Gastrocnemius medialis (tissue), 4 donors: ENCODE data around the gene COG7. TPM values are rescaled to one million over a fixed set of nuclear protein-coding genes. Genes with fewer than 3 reads are reported as not detected.

Experiments used
- ATAC-seq, 2 donors: fragments of 150-250 bp; one replicate each; pipeline ENCODE4 v1.9.1; 2016
- DNase-seq, 2 donors: peaks; one replicate each; pipeline ENCODE4 v3.0.0-alpha.2; 2019
- H3K27ac ChIP-seq, 4 donors: fragments of 200-600 bp; sonication (generic); 1 replicate in 1 of 4; 2 replicates in 3 of 4; pipeline ENCODE4 v1.5.1; 2016 to 2018; ENCODE audit warnings: mild to moderate bottlenecking in 2 of 4, moderate library complexity in 1 of 4
- H3K27me3 ChIP-seq, 3 donors: fragments of 200-600 bp; sonication (generic) in 2 of 3; 1 replicate in 1 of 3; 2 replicates in 2 of 3; pipeline versions ENCODE4 v1.5.1 to v1.6.0; 2016 to 2019; ENCODE audit warnings: mild to moderate bottlenecking in 1 of 3, moderate library complexity in 1 of 3
- H3K36me3 ChIP-seq, 2 donors: fragments of 200-600 bp; sonication (generic) in 1 of 2; one replicate each; pipeline ENCODE4 v1.5.1; 2017 to 2018
- H3K4me1 ChIP-seq, 2 donors: fragments of 200-600 bp; sonication (generic) in 1 of 2; one replicate each; pipeline ENCODE4 v1.5.1; 2016 to 2017; ENCODE audit warnings: mild to moderate bottlenecking in 2 of 2
- H3K4me3 ChIP-seq, 4 donors: fragments of 200-600 bp; sonication (generic) in 3 of 4; 1 replicate in 1 of 4; 2 replicates in 3 of 4; pipeline ENCODE4 v1.5.1; 2016 to 2019; ENCODE audit warnings: mild to moderate bottlenecking in 2 of 4
- H3K9me3 ChIP-seq, 3 donors: fragments of 200-600 bp; sonication (generic) in 2 of 3; 1 replicate in 1 of 3; 2 replicates in 2 of 3; pipeline ENCODE4 v1.5.1; 2016 to 2019
- CTCF ChIP-seq, 5 experiments: fragments of 450-650 bp in 3 of 5; fragments of 200-600 bp in 2 of 5; sonication (generic) in 2 of 5; IDR thresholded peaks in 4 of 5; conservative IDR thresholded peaks in 1 of 5; 1 replicate in 4 of 5; 2 replicates in 1 of 5; pipeline ENCODE4 v1.5.1; 2016 to 2019; ENCODE audit warnings: antibody characterized with exemption in 5 of 5, mild to moderate bottlenecking in 3 of 5, moderate library complexity in 3 of 5
- POLR2A ChIP-seq, 2 donors: fragments of 450-650 bp; IDR thresholded peaks; one replicate each; pipeline ENCODE4 v1.6.1; 2017; ENCODE audit warnings: antibody characterized with exemption in 2 of 2, mild to moderate bottlenecking in 2 of 2, moderate library complexity in 2 of 2
- in situ Hi-C, 4 donors: fragments of 200-750 bp; cut with MboI; loops; one replicate each; pipeline versions ENCODE4 v1.15.0 to v1.8.0; 2017; ENCODE audit warnings: low sequenced_read_pairs in 4 of 4
- intact Hi-C: fragments of 100-400 bp; cut with DNase I; formaldehyde crosslinking; loops from one replicate; pipeline ENCODE4 v1.15.1; 2023; ENCODE audit warnings: low total_unique reads
- total RNA-seq, 4 donors: library from RNA; depleted of rRNA; stranded (reverse); fragments of >200 nt; gene quantifications; one replicate each; pipeline versions ENCODE4 v1.1.0 to v1.2.3, GENCODE V29; 2016

Gene COG7
- total RNA-seq, 4 donors from 2014 or later, result 6.6 to 12.9 (median 7.1) TPM

- Histone ChIP-seq H3K4me3 (no peak overlapping the region), H3K27me3 (no peaks in the 10 kb centered on the region), H3K36me3 (no peaks in the 10 kb centered on the region), H3K27ac (no peak overlapping the region), H3K4me1 (no peaks in the 10 kb centered on the region), H3K9me3 (no peaks in the 10 kb centered on the region)
- no peak for TF ChIP-seq POLR2A (IDR thresholded peaks at IDR 0.05)
- TF ChIP-seq CTCF (IDR thresholded peaks at IDR 0.05 in 4 of 5, conservative IDR thresholded peaks at IDR 0.05 in 1 of 5), result no peak
- in situ Hi-C loops, result no loop called here
- DNase-seq (no peak), ATAC-seq (no peak)
- intact Hi-C loops, result no loop called here
These were observed 110.8 kb downstream of the COG7 start for GRCh38 chr16:23342083-23342640.

GRCh38 chr16:23339787-23340186 is 113.2 kb downstream of the COG7 start:
- Histone ChIP-seq H3K27me3 (no peaks in the 10 kb centered on the region), H3K9me3 (no peaks in the 10 kb centered on the region), H3K4me1 (no peaks in the 10 kb centered on the region), H3K4me3 (no peak overlapping the region), H3K27ac (no peak overlapping the region), H3K36me3 (no peaks in the 10 kb centered on the region)
- in situ Hi-C loops, result no loop called here
- ATAC-seq, result no peak
- no peak for TF ChIP-seq POLR2A (IDR thresholded peaks at IDR 0.05)
- no peak for TF ChIP-seq CTCF (IDR thresholded peaks at IDR 0.05 in 4 of 5, conservative IDR thresholded peaks at IDR 0.05 in 1 of 5)
- intact Hi-C loops, result no loop called here
- DNase-seq, result no peak

Other genes starting within 250 kb of the COG7 start
- 1 to 10 TPM in 2 of 4 donors, under 1 TPM in 2; 0.81 to 2.3 (median 0.99) TPM for gene SCNN1B, start 150.9 kb downstream of the COG7 start, total RNA-seq
- gene GGA2, start 57.3 kb upstream of the COG7 start, total RNA-seq, result 10 to 100 TPM; 31.0 to 79.9 (median 48.8) TPM
- gene EARS2, start 104.2 kb upstream of the COG7 start, total RNA-seq, result 10 to 100 TPM in 3 of 4 donors, 1 to 10 TPM in 1; 8.4 to 39.6 (median 19.3) TPM
- gene UBFD1, start 104.5 kb upstream of the COG7 start, total RNA-seq, result 100 to 1,000 TPM; 133 to 367 (median 317) TPM
- gene NDUFAB1, start 143.1 kb upstream of the COG7 start, total RNA-seq, result 100 to 1,000 TPM; 166 to 400 (median 323) TPM
- gene PALB2, start 188.1 kb upstream of the COG7 start, total RNA-seq, result 10 to 100 TPM in 1 of 4 donors, 1 to 10 TPM in 3; 6.0 to 11.0 (median 7.3) TPM
- 10 to 100 TPM; 22.9 to 34.4 (median 24.8) TPM for gene DCTN5, start 188.3 kb upstream of the COG7 start, total RNA-seq
- 1 to 10 TPM in 2 of 4 donors, under 1 TPM in 2; 0.05 to 6.2 (median 0.91) TPM for gene PLK1, start 225.7 kb upstream of the COG7 start, total RNA-seq